Measurements from ENCODE around the gene EFEMP2.
"Not testable (repeated sequence)": the region's sequence is repeated elsewhere in the genome, so short reads cannot be mapped to it uniquely, and the experiment has no call there.

Gene EFEMP2

GRCh38 chr11:65900125-65900898 is 27.7 kb upstream of the EFEMP2 start, which contains the start of gene FOSL1:
TSS of gene FOSL1 (minus strand) at chr11:65900388. CDS start at chr11:65900339, 49 bp downstream.
- DNase-seq, result peak; percentile 46

GRCh38 chr11:65899356-65900124 is 26.9 kb upstream of the EFEMP2 start:
- DNase-seq, result no peak

- DNase-seq, result no peak
Observed at GRCh38 chr11:65898656-65899355, 26.2 kb upstream of the EFEMP2 start.

GRCh38 chr11:65897020-65897471 is 24.4 kb upstream of the EFEMP2 start:
- no peak for DNase-seq

- no peak for DNase-seq
Observed at GRCh38 chr11:65896034-65896999, 23.7 kb upstream of the EFEMP2 start.

GRCh38 chr11:65895482-65895981 is 22.9 kb upstream of the EFEMP2 start:
- DNase-seq, result no peak

- DNase-seq, result no peak
Observed at GRCh38 chr11:65894034-65894591, 21.5 kb upstream of the EFEMP2 start.

GRCh38 chr11:65892661-65893317 is 20.2 kb upstream of the EFEMP2 start:
- DNase-seq, result no peak

- DNase-seq, result not testable (repeated sequence)
Observed at GRCh38 chr11:65892137-65892540, 19.5 kb upstream of the EFEMP2 start.

GRCh38 chr11:65891219-65892136 is 18.9 kb upstream of the EFEMP2 start:
- DNase-seq, result no peak

- DNase-seq, result peak; percentile 89
Observed at GRCh38 chr11:65890324-65891218, 18.0 kb upstream of the EFEMP2 start, which contains the start of gene CCDC85B. TSS of gene CCDC85B (plus strand) at chr11:65890673. CDS start at chr11:65890784, 111 bp downstream.

- peak; percentile 95 for DNase-seq
Observed at GRCh38 chr11:65888163-65888814, 15.7 kb upstream of the EFEMP2 start, which contains the start of gene FIBP. TSS of gene FIBP (minus strand) at chr11:65888471. CDS start at chr11:65888418, 53 bp downstream.

GRCh38 chr11:65887723-65888162 is 15.1 kb upstream of the EFEMP2 start:
- DNase-seq, result no peak

- DNase-seq, result no peak
Observed at GRCh38 chr11:65886826-65887722, 14.5 kb upstream of the EFEMP2 start.

- no peak for DNase-seq
Observed at GRCh38 chr11:65885808-65886536, 13.4 kb upstream of the EFEMP2 start.

GRCh38 chr11:65885231-65885630 is 12.6 kb upstream of the EFEMP2 start:
- no peak for DNase-seq
